H7 (cell line): Measurements from ENCODE around the gene BCKDHA. TPM values are rescaled to one million over a fixed set of nuclear protein-coding genes. Genes with fewer than 3 reads are reported as not detected.
"Not testable (repeated sequence)": the region's sequence is repeated elsewhere in the genome, so short reads cannot be mapped to it uniquely, and the experiment has no call there.

Experiments
- DNase-seq: peaks from one replicate; pipeline ENCODE4 v3.0.0; 2012
- H3K27me3 ChIP-seq: 2 replicates; pipeline ENCODE4 v1.6.0; 2011; ENCODE audit warnings: mild to moderate bottlenecking, low read length; ENCODE audit not compliant: control insufficient read depth, insufficient read depth
- H3K36me3 ChIP-seq: replicated peaks from 2 replicates; pipeline ENCODE4 v1.5.1; 2011; ENCODE audit warnings: low read length; ENCODE audit not compliant: control insufficient read depth, insufficient read depth
- H3K4me3 ChIP-seq: 2 replicates; pipeline ENCODE4 v1.5.1; 2011; ENCODE audit warnings: low read depth, mild to moderate bottlenecking, control low read depth, low read length, moderate library complexity; ENCODE audit not compliant: insufficient read depth
- total RNA-seq: library from RNA; depleted of rRNA; stranded (reverse); fragments of >200 nt; shearing (Covaris generic); gene quantifications from 2 replicates; pipeline ENCODE4 v1.2.3, GENCODE V29; 2014

BCKDHA gene
- total RNA-seq, 1 experiment from 2014 or later: 36.0 TPM

DNA sequence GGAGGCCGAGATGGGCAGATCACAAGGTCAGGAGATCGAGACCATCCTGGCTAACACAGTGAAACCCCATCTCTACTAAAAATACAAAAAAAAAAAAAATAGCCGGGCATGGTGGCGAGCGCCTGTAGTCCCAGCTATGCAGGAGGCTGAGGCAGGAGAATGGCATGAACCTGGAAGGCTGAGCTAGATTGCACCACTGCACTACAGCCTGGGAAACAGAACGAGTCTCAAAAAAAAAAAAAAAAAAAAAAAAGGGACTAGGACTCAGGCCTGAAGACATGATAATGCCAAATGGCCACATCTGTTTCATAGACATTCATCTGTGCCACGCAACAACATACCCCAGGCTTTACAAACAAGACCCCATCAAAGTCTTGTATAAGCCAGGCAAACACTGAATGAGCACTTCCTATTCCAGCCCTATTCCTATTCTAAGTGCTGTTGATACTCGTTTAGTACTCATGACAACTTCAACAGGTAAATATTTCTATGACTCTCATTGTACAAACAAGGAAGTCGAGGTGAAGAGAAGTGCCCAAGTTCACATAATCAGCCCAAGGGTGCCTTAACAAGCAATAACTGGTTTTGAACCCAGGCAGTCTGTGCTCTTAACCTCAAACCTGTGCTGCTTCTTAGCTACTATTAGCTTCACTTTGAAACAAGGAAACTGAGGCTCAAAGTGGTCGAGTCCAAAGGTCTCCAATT, 35.3 kb upstream of the BCKDHA start:
- no peaks in the 10 kb centered on the region for H3K27me3 ChIP-seq
- H3K4me3 ChIP-seq: no peak overlapping the region
- peak; percentile 6 for DNase-seq
- no peaks in the 10 kb centered on the region for H3K36me3 ChIP-seq

DNA sequence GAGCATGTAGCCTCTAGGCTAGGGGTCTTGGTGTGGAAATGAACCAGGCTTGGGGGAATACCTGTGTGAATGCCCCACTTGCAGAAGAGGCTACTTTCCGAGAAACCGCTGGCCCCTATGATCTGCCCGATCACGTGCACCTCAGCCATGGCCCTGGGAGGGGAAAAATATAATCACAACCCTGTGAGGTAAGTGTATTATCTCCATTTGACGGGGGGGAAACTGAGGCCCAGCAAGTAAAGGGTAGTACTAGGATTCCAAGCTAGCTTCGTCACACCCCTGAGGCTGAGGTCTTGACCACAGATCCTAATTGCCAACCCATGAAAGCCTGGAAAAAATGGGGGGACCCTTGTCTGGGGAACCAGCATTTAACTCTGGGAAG, 34.3 kb upstream of the BCKDHA start:
- Histone ChIP-seq H3K27me3 (no peaks in the 10 kb centered on the region), H3K4me3 (peak overlapping the region; percentile 75), H3K36me3 (no peaks in the 10 kb centered on the region)
- peak; percentile 22 for DNase-seq

DNA sequence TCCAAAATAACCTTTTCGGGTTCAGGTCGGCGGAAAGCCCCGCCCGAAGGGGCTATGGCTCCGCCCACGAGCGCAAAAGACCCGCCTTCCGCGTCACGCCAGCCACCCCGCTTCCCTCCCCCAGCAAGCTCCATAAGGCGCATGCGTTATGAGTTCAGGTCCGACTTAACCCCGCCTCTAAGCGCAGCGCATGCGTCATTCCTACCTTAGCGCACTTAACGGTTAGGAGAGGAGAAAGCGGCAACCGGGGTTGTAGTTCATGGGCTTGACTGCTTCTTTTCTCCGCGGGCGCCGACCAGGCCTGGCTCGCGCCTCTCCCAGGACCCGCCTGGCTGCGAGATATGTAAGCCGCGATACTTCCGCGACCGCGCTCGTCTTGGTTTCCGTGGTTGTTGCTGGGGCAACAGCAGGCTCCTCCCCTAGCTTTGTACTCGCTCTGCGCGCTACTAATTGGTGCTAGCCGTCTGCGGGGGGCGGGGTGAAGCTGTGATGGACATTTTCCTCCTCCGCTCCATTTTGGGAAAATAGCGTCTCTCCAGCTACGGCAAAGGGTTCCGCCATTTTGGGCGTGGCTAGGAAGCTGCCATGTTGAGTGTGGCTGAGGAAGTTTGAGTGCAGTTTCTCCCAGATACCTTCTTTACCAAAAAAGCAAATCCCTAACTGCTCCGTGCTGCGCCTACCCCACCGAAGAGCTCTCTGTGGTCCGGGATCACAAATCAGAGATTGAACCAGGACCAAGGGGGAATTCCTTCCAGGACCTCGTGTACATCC, 33.7 kb upstream of the BCKDHA start, which contains the start of gene B9D2:
TSS of gene B9D2 (minus strand) at position 397 of the 771 bp plus-strand sequence. CDS start 630 bp downstream, outside the sequence.
- peak; percentile 99 for DNase-seq
- Histone ChIP-seq H3K4me3 (peak within 1 kb of the TSS; percentile 75), H3K36me3 (no peaks in the 10 kb centered on the region), H3K27me3 (no peaks in the 10 kb centered on the region)

DNA sequence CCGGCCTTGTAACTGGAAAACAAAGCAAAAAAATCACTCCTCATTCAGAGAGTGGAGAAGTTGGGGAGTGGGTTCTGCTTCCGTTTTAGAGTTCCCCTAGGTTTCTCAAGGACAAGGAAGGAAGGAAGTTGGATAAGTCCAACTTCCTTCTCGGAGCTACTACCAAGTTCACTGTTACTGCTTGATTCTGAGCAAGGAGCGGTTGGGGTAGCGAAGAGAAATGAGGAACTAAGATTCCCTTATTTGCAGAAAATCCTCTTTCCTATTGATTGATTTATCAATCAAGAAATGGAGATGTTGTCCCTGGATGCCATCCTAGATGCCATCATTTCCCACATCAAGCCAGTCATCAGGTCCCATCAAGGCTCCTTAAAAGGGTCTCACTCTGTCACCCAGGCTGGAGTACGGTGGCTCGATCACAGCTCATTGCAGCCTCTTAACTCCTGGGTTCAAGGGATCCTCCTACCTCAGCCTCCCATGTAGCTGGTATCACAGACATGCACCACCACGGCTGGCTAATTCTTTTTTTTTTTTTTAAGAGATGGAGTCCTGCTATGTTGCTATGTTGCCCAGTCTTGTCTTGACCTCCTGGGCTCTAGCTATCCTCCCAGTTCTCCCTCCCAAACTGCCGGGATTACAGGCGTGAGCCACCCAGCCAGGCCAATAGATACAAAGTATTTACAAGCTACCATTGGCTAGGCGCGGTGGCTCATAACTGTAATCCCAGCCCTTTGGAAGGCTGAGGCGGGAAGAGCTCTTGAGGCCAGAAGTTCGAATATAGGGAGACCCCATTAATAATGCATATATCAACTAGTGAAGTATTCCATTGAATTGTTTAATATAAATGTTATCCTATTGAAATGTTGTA, 32.9 kb upstream of the BCKDHA start:
- Histone ChIP-seq H3K27me3 (no peaks in the 10 kb centered on the region), H3K4me3 (peak overlapping the region; percentile 75), H3K36me3 (no peaks in the 10 kb centered on the region)
- no peak for DNase-seq

DNA sequence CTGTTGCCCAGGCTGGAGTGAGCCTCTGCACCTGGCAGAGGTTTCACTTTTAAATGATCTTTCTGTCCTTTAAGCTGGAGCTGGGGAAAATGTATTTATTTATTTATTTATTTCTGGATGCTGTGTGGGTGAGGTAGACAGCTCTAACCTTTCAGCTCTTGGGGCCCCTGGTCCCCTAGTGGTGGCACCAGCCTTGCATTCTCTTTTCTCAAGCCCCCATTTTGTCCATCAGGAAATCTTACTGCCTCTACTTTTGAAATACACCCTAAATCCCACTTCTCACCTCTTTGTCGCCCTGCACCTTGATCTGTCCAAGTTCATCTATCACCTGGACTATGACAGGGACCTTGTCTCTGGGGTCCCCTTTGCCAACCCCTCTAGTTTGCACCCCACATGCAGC, 31.5 kb upstream of the BCKDHA start:
- no peaks in the 10 kb centered on the region for H3K36me3 ChIP-seq
- no peak overlapping the region for H3K4me3 ChIP-seq
- no peaks in the 10 kb centered on the region for H3K27me3 ChIP-seq
- DNase-seq: peak; percentile 48

DNA sequence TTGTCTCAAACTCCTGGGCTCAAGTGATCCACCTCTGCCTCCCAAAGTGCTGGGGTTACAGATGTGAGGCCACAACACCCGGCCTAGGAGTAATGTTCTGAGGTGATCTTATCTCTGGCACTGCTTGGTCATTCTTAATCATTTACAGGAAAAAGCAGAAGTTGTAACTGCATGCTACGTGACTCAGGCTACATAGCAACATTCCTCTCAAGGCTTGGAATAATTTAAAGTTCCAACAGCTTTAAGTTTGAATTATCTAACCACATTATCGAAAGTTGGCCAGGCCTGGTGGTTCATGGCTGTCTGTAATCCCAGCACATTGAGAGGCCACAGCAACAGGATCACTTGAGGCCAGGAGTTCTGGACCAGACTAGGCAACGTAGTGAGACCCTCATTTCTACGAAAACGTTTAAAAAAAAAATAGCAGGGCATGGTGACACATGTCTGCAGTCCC, 29.7 kb upstream of the BCKDHA start:
- no peak for DNase-seq
- H3K36me3 ChIP-seq: no peaks in the 10 kb centered on the region
- no peak overlapping the region for H3K4me3 ChIP-seq
- no peaks in the 10 kb centered on the region for H3K27me3 ChIP-seq

DNA sequence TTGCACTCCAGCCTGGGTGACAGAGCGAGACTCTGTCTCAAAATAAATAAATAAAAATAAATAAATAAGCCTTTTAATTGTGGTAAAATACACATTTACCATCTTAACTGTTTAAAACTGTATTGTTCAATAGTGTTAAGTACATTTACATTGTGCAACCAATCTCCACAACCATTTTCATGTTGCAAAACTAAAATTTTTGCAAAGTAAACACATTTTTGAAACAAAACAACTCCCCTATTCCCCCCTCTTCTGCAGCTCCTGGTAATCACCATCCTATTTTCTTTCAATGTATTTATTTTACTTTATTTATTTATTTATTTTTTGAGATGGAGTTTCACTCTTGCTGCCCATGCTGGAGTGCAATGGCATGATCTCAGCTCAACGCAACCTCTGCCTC, 27.8 kb upstream of the BCKDHA start:
- H3K4me3 ChIP-seq: no peak overlapping the region
- DNase-seq: no peak
- no peaks in the 10 kb centered on the region for H3K27me3 ChIP-seq
- H3K36me3 ChIP-seq: no peaks in the 10 kb centered on the region

- H3K36me3 ChIP-seq, H3K27me3 ChIP-seq, DNase-seq, H3K4me3 ChIP-seq: not testable (repeated sequence)
Observed at GRCh38 chr19:41371119-41371518, 26.5 kb upstream of the BCKDHA start.

- H3K27me3 ChIP-seq: no peaks in the 10 kb centered on the region
- no peak for DNase-seq
- H3K4me3 ChIP-seq: no peak overlapping the region
- H3K36me3 ChIP-seq: no peaks in the 10 kb centered on the region
Observed at GRCh38 chr19:41371541-41371940, 26.1 kb upstream of the BCKDHA start.

DNA sequence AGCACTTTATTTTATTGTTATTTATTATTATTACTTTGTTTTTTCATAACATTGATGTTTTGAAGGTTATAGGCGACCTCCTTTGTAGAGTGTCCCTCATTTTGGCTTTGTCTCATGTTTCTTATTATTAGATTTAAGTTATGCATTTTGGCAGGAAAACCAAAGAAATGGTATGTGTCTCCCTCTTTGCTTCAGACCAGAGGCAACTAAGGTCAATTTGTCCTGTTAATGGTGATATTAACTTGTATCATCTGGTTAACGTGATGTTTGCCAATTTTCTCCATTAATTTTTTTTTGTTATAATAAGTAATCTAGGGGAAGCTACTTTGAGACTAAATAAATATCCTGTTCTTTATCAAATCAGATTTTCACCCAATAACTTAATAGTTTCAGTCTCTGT, 25.1 kb upstream of the BCKDHA start:
- Histone ChIP-seq H3K36me3 (no peaks in the 10 kb centered on the region), H3K27me3 (no peaks in the 10 kb centered on the region), H3K4me3 (no peak overlapping the region)
- DNase-seq: no peak

DNA sequence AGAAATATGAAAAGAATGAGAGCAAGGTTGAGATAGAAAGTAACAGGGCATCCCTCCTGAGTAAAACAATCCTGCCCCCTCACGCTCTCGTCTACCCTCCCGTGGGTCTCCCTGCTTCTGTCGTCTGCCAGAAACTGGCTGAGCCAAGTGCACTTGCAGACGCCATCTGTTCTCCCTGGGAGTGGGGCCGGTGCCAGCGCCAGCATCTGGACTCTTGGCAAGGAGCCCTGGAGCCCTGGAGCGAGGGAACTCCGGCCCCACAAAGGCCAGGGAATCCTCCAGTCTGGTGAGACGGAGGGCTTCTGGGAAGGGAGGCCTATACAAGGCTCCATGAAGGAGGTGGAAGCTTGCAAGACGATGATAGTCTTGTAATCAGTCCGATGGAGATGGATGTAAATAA, 23.6 kb upstream of the BCKDHA start:
- H3K4me3 ChIP-seq: no peak overlapping the region
- no peak for DNase-seq
- H3K36me3 ChIP-seq: no peaks in the 10 kb centered on the region; the same call in 1 of the 2 replicates
- no peaks in the 10 kb centered on the region for H3K27me3 ChIP-seq

DNA sequence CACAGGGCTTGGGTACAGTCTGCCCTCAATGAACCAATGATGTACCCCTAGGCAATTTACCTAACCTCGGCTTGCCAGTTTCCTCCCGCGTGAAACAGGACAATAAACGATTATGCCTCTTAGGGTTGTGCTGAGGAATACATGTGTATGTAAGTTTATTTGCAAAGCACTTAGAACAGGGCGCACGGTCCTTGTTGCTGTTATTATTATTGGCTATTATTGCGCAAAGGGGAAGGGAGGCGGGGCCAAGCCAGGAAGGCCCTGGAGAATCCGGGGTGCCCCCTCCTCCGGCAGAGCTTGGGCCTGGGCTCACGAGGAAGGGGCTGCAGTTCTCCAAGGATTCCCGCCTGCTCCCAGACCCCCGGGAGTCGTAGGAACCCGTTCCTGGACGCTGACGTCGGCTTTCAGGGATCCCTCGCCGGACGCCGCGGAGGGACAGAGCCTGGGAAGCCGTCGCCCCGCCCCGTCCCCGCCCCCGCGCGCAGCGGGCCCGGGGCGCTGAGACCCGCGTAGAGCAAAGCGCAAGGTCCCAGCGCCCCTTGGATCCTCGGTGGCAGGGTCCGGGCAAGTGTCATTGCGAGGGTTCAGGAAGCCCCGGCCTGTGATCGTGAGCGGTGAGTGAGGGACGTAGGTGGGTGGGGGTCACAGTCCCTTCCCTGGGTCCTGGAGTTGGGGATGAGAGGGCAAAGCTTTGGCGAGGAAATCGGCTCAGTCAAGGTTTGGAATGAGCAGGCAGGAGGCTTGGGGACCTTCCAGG, 21.2 kb upstream of the BCKDHA start, which contains the start of gene TMEM91:
TSS of gene TMEM91 (plus strand) at position 293 of the 757 bp plus-strand sequence. CDS start 1,777 bp downstream, outside the sequence.
- peak within 1 kb of the TSS; percentile 72 for H3K4me3 ChIP-seq
- peak; percentile 93 for DNase-seq
- no peaks in the 10 kb centered on the region; the same call in 1 of the 2 replicates for H3K36me3 ChIP-seq
- no peaks in the 10 kb centered on the region for H3K27me3 ChIP-seq

DNA sequence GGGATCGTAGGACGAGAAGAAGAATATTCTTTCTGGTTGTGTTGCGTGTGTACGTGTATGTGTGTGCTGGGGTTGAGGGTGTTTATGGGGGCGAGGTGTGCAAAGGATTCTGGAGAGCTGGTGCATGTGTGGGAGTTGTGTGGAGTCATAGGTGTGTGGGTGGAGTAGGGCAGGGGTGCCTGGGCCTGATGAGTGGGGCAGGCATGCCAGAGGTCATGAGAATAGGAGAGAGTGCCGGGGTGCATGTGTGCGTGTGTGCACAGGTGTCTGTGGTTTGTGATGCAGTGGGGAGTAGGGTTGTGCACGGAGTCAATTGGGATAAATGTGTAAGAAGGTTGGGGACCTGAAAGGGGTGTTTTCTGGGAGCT, 20.6 kb upstream of the BCKDHA start:
- no peaks in the 10 kb centered on the region for H3K27me3 ChIP-seq
- DNase-seq: no peak
- peak overlapping the region; percentile 72 for H3K4me3 ChIP-seq
- no peaks in the 10 kb centered on the region; the same call in 1 of the 2 replicates for H3K36me3 ChIP-seq
